Brain microvascular endothelial cell (primary cell): Measurements from ENCODE around the gene FOXR1.
"Not testable (repeated sequence)": the region's sequence is repeated elsewhere in the genome, so short reads cannot be mapped to it uniquely, and the experiment has no call there.

Source experiments
- DNase-seq: peaks from one replicate; pipeline ENCODE4 v3.0.0-alpha.2; 2020
- H3K27ac ChIP-seq: fragments of 250-450 bp; sonication (Bioruptor Pico); 2 replicates; pipeline ENCODE4 v1.5.1; 2020; ENCODE audit warnings: mild to moderate bottlenecking, moderate library complexity
- H3K27me3 ChIP-seq: fragments of 250-450 bp; sonication (Bioruptor Pico); replicated peaks from 2 replicates; pipeline ENCODE4 v1.5.1; 2020; ENCODE audit warnings: mild to moderate bottlenecking
- H3K36me3 ChIP-seq: fragments of 250-450 bp; sonication (Bioruptor Pico); replicated peaks from 2 replicates; pipeline ENCODE4 v1.5.1; 2020; ENCODE audit warnings: mild to moderate bottlenecking
- H3K4me3 ChIP-seq: 2 replicates; pipeline ENCODE4 v1.5.1; 2011; ENCODE audit warnings: low read depth, mild to moderate bottlenecking, control low read depth, low read length, moderate library complexity
- in situ Hi-C: cut with HindIII; loops from 2 replicates; pipeline ENCODE4 v1.10.0; 2017; ENCODE audit warnings: low sequenced_read_pairs, low pct_ligation_motif_present
- TF ChIP-seq, protein P1 (sequence below): IDR thresholded peaks from 2 replicates; pipeline ENCODE4 v1.5.1; 2011; ENCODE audit warnings: low read depth, mild to moderate bottlenecking, moderate library complexity, low read length, control low read depth, inconsistent platforms; ENCODE audit errors: missing control alignments

FOXR1 gene

DNA sequence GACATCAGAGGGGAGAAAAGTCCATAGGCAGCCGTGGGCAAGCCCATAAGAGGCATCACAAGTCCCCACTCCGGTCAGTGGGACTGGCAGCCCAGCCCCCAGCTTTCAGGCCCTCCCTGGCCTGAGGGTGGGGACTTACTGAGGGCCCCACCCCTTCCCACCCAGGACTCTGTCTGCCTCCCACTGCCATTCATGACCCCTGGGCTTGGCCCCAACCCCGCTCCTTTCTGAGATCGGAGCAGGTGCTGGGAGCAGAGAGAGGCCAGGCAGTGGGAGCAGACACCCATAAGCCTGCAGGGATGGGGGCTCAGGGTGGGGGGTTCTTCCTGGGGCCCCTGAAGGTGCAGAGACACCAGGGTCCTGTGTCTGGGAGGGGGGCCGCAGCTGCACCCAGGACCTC is 10.4 kb upstream of the FOXR1 start:
- Histone ChIP-seq H3K27me3 (peaks cover 3% of the 10 kb centered on the region), H3K4me3 (no peak overlapping the region), H3K27ac (no peak overlapping the region), H3K36me3 (no peaks in the 10 kb centered on the region)
- in situ Hi-C loops = no loop called here
- no peak for DNase-seq
- TF ChIP-seq, protein P1, sequence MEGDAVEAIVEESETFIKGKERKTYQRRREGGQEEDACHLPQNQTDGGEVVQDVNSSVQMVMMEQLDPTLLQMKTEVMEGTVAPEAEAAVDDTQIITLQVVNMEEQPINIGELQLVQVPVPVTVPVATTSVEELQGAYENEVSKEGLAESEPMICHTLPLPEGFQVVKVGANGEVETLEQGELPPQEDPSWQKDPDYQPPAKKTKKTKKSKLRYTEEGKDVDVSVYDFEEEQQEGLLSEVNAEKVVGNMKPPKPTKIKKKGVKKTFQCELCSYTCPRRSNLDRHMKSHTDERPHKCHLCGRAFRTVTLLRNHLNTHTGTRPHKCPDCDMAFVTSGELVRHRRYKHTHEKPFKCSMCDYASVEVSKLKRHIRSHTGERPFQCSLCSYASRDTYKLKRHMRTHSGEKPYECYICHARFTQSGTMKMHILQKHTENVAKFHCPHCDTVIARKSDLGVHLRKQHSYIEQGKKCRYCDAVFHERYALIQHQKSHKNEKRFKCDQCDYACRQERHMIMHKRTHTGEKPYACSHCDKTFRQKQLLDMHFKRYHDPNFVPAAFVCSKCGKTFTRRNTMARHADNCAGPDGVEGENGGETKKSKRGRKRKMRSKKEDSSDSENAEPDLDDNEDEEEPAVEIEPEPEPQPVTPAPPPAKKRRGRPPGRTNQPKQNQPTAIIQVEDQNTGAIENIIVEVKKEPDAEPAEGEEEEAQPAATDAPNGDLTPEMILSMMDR = no peak

DNA sequence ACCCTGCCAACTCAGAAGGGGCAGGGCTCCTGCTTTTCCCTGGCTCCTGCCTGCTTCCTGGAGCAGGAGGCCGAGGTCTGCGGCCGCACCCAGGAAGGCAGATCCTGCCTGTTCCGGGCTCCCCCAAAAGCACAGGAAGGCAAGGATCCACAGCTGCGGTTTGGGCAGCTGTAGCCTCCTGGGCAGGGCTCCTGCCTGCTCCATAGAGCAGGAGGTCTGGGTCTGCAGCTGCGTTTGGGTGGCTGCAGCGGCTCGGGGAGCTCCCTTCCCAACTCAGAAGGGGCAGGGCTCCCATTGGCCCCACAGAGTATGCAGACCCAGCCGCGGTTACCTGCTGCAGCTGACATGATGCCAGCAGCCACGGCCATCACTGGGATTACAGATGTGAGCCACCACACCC is 10.0 kb upstream of the FOXR1 start:
- Histone ChIP-seq H3K4me3 (no peak overlapping the region), H3K27ac (no peak overlapping the region), H3K36me3 (no peaks in the 10 kb centered on the region), H3K27me3 (peaks cover 3% of the 10 kb centered on the region)
- no peak for DNase-seq
- in situ Hi-C loops = no loop called here
- TF ChIP-seq, protein P1 = no peak

DNA sequence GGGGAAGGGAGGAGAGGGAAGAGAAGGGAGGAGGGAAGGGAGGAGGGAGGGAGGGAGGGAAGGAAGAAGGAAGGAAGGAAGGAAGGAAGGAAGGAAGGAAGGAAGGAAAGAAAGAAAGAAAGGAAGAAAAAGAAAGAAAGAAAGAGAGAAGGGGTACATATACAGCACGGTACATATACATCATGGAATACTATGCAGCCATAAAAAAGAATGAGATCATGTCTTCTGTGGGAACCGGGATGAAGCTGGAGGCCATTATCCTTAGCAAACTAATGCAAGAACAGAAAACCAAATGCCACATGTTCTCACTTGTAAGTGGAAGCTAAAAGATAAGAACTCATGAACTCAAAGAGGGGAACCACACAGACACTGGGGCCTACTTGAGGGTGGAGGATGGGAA is 2.1 kb upstream of the FOXR1 start:
- in situ Hi-C loops, DNase-seq, H3K36me3 ChIP-seq, H3K27ac ChIP-seq, H3K27me3 ChIP-seq, H3K4me3 ChIP-seq: not testable (repeated sequence)

DNA sequence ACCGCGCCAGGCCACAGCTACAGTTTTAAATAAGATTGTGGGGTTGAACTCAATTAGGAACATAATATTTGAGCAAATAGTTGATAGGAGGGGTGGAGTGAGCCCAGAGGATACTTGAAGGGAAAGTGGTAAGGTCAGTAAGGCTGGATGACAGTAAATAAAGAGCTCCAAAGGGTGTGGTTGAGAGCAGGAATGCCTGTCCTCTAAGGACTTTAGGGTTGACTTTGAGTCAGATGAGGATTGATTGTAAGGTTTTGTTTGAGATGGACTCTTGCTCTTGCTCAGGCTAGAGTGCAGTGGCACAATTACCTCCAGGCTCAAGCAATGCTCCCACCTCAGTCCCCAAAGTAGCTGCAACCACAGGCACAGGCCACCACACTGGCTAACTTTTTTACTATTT is 2.4 kb downstream of the FOXR1 start:
- in situ Hi-C loops = no loop called here
- TF ChIP-seq, protein P1 = no peak
- Histone ChIP-seq H3K27ac (no peak overlapping the region), H3K36me3 (no peaks in the 10 kb centered on the region), H3K27me3 (no peaks in the 10 kb centered on the region), H3K4me3 (no peak overlapping the region)
- DNase-seq = no peak

DNA sequence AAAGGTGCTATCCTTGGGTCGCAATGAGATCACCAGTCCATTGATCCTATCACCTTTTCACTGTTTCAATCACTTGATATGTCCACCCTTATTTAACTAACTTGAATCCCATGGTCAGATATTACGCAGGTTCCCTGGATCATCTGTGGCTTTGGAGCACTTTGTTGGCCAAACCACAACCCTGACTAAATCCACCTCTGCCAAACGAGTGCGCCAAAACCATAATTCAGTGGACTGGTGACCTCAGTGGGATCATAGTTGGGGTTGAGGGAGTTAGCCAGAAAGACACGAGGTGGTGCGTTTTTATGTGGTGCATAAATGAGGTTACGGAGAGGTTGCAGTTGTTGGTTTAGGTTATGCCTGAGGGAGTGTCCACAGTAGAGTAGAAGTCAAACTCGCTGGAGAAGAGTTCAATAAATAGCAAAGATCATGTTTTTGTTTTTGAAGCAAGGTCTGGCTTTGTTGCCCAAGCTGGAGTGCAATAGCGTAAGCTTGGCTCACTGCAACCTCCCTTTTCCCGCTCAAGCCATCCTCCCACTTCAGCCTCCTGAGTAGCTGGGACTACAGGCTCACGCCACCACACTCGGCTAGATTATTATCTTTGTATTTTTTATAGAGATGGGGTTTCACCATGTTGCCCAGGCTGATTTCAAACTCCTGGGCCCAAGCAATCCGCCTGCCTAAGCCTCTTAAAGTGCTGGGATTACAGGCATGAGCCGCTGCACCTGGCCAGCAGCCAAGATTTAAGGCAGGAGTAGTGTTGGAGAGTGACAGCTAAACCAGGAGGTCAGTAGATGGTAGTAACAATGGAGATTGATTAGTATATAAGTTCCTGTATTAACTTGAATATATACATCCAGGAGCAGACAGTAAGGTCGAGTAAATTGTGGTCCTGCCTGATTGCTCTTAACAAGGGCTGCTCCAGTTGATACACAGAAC is 4.5 kb downstream of the FOXR1 start:
- H3K27me3 ChIP-seq = no peaks in the 10 kb centered on the region
- TF ChIP-seq, protein P1 = no peak
- in situ Hi-C loops = no loop called here
- H3K4me3 ChIP-seq = no peak overlapping the region
- H3K36me3 ChIP-seq = no peaks in the 10 kb centered on the region
- no peak for DNase-seq
- H3K27ac ChIP-seq = no peak overlapping the region

DNA sequence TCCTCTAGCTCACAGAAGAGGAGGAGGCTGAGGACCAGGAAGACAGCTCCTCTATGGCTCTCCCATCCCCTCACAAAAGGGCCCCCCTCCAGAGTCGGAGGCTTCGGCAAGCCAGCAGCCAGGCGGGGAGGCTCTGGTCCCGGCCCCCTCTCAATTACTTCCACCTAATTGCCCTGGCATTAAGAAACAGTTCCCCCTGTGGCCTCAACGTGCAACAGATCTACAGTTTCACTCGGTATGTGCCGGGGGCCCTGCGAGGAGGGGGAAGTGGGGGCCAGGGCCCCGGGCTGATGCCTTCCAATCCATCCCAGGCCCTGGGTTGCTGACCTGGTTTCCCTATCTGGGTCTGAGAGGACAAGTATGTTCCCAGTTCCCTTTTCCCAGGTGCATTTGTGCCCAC is 7.9 kb downstream of the FOXR1 start:
- Histone ChIP-seq H3K27me3 (no peaks in the 10 kb centered on the region), H3K27ac (no peak overlapping the region), H3K4me3 (no peak overlapping the region), H3K36me3 (no peaks in the 10 kb centered on the region)
- no peak for DNase-seq
- TF ChIP-seq, protein P1 = peak; percentile 9
- in situ Hi-C loops = no loop called here
